PC-3 (cell line): Measurements from ENCODE around the gene PRMT9.

Experiments used
- EZH2phosphoT487 ChIP-seq: fragments of 300-600 bp; sonication (generic); IDR thresholded peaks from 2 replicates; pipeline ENCODE4 v1.6.1; 2018; ENCODE audit warnings: mild to moderate bottlenecking, antibody characterized with exemption, low read length, borderline replicate concordance
- TF ChIP-seq, protein P1 (sequence below): fragments of 300-600 bp; sonication (generic); conservative IDR thresholded peaks from 2 replicates; pipeline ENCODE4 v1.5.1; 2017; ENCODE audit warnings: antibody characterized with exemption, low read depth, mild to moderate bottlenecking, low read length

DNA sequence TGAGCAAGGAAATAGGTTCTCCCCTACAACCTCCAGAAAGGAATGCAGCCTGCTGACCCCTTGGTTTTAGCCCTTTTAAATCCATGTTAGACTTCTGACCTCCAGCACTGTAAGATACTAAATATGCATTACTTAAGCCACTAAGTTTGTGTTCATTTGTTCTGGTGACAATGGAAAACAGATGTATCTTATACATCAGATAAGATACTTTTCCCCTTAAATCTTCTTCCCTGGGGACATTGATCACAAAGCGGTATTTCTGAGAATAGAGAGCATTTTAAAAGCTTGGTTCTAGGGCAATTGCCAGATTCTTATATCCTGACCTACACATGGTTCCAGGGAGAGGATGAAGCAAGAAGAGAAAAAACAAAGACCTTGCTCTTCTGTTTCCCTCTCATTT, 73.3 kb downstream of the PRMT9 start:
- TF ChIP-seq, protein P1, sequence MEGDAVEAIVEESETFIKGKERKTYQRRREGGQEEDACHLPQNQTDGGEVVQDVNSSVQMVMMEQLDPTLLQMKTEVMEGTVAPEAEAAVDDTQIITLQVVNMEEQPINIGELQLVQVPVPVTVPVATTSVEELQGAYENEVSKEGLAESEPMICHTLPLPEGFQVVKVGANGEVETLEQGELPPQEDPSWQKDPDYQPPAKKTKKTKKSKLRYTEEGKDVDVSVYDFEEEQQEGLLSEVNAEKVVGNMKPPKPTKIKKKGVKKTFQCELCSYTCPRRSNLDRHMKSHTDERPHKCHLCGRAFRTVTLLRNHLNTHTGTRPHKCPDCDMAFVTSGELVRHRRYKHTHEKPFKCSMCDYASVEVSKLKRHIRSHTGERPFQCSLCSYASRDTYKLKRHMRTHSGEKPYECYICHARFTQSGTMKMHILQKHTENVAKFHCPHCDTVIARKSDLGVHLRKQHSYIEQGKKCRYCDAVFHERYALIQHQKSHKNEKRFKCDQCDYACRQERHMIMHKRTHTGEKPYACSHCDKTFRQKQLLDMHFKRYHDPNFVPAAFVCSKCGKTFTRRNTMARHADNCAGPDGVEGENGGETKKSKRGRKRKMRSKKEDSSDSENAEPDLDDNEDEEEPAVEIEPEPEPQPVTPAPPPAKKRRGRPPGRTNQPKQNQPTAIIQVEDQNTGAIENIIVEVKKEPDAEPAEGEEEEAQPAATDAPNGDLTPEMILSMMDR: no peak
- TF ChIP-seq EZH2phosphoT487: no peak
